Measurements from ENCODE around the gene TRERF1.

DNA sequence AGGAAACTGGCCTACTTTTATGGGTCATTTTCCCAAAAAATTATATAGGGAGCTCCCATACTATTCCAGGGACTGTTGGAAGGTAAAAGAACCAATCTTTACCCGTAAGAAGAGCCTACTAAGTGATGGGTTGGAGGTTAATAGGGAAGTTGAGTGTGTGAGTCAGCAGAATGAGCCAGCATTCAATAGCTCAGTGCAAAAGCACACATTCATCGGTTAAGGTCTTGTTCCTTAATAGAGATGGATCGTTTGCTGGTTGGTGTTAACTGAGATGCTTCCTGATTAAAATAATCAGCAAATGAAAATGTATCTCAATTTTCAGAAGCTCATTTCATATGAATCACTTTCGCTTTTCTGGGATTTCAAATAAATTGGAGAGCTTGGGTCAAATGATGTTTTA, 118.8 kb downstream of the TRERF1 start:
- TF ChIP-seq EP300 (IDR thresholded peaks at IDR 0.05) = no peak
- TF ChIP-seq, protein P1, sequence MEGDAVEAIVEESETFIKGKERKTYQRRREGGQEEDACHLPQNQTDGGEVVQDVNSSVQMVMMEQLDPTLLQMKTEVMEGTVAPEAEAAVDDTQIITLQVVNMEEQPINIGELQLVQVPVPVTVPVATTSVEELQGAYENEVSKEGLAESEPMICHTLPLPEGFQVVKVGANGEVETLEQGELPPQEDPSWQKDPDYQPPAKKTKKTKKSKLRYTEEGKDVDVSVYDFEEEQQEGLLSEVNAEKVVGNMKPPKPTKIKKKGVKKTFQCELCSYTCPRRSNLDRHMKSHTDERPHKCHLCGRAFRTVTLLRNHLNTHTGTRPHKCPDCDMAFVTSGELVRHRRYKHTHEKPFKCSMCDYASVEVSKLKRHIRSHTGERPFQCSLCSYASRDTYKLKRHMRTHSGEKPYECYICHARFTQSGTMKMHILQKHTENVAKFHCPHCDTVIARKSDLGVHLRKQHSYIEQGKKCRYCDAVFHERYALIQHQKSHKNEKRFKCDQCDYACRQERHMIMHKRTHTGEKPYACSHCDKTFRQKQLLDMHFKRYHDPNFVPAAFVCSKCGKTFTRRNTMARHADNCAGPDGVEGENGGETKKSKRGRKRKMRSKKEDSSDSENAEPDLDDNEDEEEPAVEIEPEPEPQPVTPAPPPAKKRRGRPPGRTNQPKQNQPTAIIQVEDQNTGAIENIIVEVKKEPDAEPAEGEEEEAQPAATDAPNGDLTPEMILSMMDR (IDR thresholded peaks at IDR 0.05) = no peak
